Neural cell (in vitro differentiated cells): Measurements from ENCODE around the gene PTPRF.

Experiments used
- CTCF ChIP-seq: fragments of 450-650 bp; IDR thresholded peaks from 2 replicates; pipeline ENCODE4 v1.5.1; 2014; ENCODE audit warnings: antibody characterized with exemption, mild to moderate bottlenecking, moderate library complexity; ENCODE audit not compliant: poor library complexity, severe bottlenecking
- EP300 ChIP-seq: fragments of 450-650 bp; conservative IDR thresholded peaks from 2 replicates; pipeline ENCODE4 v1.6.1; 2014; ENCODE audit warnings: antibody characterized with exemption, mild to moderate bottlenecking, moderate library complexity; ENCODE audit not compliant: poor library complexity, severe bottlenecking
- EZH2 ChIP-seq: fragments of 200-600, 300-800 bp; shearing (Covaris generic), sonication (generic); IDR thresholded peaks from 2 replicates; pipeline ENCODE4 v1.6.1; 2014; ENCODE audit warnings: antibody characterized with exemption, low read length, borderline replicate concordance, mild to moderate bottlenecking; ENCODE audit not compliant: insufficient read depth, poor library complexity, severe bottlenecking
- POLR2AphosphoS5 ChIP-seq: IDR thresholded peaks from 2 replicates; pipeline ENCODE4 v1.6.1; 2012
- TAF1 ChIP-seq: IDR thresholded peaks from 2 replicates; pipeline ENCODE4 v1.6.1; 2012; ENCODE audit warnings: low read depth

DNA sequence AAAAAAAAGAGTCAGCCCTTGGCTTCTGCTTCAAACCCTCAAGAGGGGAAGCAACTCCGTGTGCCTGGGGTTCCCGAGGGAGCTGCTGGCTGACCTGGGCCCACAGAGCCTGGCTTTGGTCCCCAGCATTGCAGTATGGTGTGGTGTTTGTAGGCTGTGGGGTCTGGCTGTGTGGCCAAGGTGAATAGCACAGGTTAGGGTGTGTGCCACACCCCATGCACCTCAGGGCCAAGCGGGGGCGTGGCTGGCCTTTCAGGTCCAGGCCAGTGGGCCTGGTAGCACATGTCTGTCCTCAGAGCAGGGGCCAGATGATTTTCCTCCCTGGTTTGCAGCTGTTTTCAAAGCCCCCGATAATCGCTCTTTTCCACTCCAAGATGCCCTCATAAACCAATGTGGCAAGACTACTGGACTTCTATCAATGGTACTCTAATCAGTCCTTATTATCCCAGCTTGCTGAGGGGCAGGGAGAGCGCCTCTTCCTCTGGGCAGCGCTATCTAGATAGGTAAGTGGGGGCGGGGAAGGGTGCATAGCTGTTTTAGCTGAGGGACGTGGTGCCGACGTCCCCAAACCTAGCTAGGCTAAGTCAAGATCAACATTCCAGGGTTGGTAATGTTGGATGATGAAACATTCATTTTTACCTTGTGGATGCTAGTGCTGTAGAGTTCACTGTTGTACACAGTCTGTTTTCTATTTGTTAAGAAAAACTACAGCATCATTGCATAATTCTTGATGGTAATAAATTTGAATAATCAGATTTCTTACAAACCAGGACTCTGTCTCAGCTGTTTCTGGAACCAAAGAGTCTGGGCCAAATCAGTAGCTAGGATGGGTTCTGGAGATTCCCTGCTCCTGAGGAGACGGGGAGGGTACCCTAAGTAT, 92.5 kb downstream of the PTPRF start:
- TF ChIP-seq CTCF (no peak), EZH2 (no peak), POLR2AphosphoS5 (no peak), EP300 (no peak), TAF1 (no peak)
